ENCODE results near the gene DYNLL2.

- TF ChIP-seq, protein P1, sequence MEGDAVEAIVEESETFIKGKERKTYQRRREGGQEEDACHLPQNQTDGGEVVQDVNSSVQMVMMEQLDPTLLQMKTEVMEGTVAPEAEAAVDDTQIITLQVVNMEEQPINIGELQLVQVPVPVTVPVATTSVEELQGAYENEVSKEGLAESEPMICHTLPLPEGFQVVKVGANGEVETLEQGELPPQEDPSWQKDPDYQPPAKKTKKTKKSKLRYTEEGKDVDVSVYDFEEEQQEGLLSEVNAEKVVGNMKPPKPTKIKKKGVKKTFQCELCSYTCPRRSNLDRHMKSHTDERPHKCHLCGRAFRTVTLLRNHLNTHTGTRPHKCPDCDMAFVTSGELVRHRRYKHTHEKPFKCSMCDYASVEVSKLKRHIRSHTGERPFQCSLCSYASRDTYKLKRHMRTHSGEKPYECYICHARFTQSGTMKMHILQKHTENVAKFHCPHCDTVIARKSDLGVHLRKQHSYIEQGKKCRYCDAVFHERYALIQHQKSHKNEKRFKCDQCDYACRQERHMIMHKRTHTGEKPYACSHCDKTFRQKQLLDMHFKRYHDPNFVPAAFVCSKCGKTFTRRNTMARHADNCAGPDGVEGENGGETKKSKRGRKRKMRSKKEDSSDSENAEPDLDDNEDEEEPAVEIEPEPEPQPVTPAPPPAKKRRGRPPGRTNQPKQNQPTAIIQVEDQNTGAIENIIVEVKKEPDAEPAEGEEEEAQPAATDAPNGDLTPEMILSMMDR (IDR thresholded peaks at IDR 0.05) = no peak
- no peak for TF ChIP-seq EP300 (IDR thresholded peaks at IDR 0.05)
These were observed 43.2 kb upstream of the DYNLL2 start for GRCh38 chr17:58039975-58040374.
